Measurements from ENCODE around the gene EIF5. TPM values are rescaled to one million over a fixed set of nuclear protein-coding genes. Genes with fewer than 3 reads are reported as not detected.
"Not testable (repeated sequence)": the region's sequence is repeated elsewhere in the genome, so short reads cannot be mapped to it uniquely, and the experiment has no call there.

The EIF5 gene
- total RNA-seq, 1 donor from 2014 or later: 483 TPM

GRCh38 chr14:103354141-103354540 is 20.1 kb downstream of the EIF5 start:
- TF ChIP-seq, protein P1, sequence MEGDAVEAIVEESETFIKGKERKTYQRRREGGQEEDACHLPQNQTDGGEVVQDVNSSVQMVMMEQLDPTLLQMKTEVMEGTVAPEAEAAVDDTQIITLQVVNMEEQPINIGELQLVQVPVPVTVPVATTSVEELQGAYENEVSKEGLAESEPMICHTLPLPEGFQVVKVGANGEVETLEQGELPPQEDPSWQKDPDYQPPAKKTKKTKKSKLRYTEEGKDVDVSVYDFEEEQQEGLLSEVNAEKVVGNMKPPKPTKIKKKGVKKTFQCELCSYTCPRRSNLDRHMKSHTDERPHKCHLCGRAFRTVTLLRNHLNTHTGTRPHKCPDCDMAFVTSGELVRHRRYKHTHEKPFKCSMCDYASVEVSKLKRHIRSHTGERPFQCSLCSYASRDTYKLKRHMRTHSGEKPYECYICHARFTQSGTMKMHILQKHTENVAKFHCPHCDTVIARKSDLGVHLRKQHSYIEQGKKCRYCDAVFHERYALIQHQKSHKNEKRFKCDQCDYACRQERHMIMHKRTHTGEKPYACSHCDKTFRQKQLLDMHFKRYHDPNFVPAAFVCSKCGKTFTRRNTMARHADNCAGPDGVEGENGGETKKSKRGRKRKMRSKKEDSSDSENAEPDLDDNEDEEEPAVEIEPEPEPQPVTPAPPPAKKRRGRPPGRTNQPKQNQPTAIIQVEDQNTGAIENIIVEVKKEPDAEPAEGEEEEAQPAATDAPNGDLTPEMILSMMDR (conservative IDR thresholded peaks at IDR 0.05): no peak
- Mint-ChIP-seq H3K9me3 (peaks cover 6% of the 10 kb centered on the region), H3K36me3 (ENCODE audit: low read depth) (no peaks in the 10 kb centered on the region), H3K4me3 (no peak overlapping the region), H3K27ac (ENCODE audit: unreplicated experiment) (no peak overlapping the region), H3K4me1 (no peaks in the 10 kb centered on the region), H3K27me3 (ENCODE audit: low read depth) (peaks cover 21% of the 10 kb centered on the region)
- no peak for DNase-seq (ENCODE audit: low read depth, low spot score)

- Mint-ChIP-seq H3K4me1 (no peaks in the 10 kb centered on the region), H3K4me3 (no peak overlapping the region)
Observed at GRCh38 chr14:103356024-103356682, 22.1 kb downstream of the EIF5 start.

DNA sequence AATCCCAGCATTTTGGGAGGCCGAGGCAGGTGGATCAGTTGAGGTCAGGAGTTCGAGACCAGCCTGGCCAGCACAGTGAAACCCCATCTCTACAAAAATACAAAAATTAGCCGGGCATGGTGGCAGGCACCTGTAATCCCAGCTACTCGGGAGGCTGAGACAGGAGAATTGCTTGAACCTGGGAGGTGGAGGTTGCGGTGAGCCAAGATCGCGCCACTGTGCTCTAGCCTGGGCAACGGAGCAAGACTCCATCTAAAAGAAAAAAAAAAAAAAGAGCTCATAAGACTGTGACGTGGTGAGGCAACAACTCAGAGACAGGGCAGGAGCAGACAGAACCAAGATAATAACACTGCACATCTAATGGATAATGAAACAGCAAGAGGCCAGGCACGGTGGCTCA is 23.5 kb downstream of the EIF5 start:
- not testable (repeated sequence) for H3K27ac Mint-ChIP-seq (ENCODE audit: unreplicated experiment); H3K9me3 Mint-ChIP-seq; H3K4me3 Mint-ChIP-seq; H3K4me1 Mint-ChIP-seq; DNase-seq (ENCODE audit: low read depth, low spot score); H3K36me3 Mint-ChIP-seq (ENCODE audit: low read depth)
- H3K27me3 Mint-ChIP-seq (ENCODE audit: low read depth): peaks cover 13% of the 10 kb centered on the region

More at GRCh38 chr14:103356024-103356682, 22.1 kb downstream of the EIF5 start:
- Mint-ChIP-seq H3K27ac (ENCODE audit: unreplicated experiment) (no peak overlapping the region), H3K27me3 (ENCODE audit: low read depth) (peaks cover 17% of the 10 kb centered on the region), H3K9me3 (peaks cover 2% of the 10 kb centered on the region), H3K36me3 (ENCODE audit: low read depth) (no peaks in the 10 kb centered on the region)
- TF ChIP-seq, protein P1 (conservative IDR thresholded peaks at IDR 0.05): no peak
- DNase-seq (ENCODE audit: low read depth, low spot score): no peak

- no peaks in the 10 kb centered on the region for H3K4me1 Mint-ChIP-seq
Observed at GRCh38 chr14:103360548-103360947, 26.5 kb downstream of the EIF5 start.

GRCh38 chr14:103361867-103362266 is 27.8 kb downstream of the EIF5 start:
- Mint-ChIP-seq H3K9me3 (peaks cover 9% of the 10 kb centered on the region), H3K27me3 (ENCODE audit: low read depth) (peaks cover 3% of the 10 kb centered on the region), H3K27ac (ENCODE audit: unreplicated experiment) (no peak overlapping the region), H3K4me1 (no peaks in the 10 kb centered on the region), H3K4me3 (no peak overlapping the region), H3K36me3 (ENCODE audit: low read depth) (peaks cover 10% of the 10 kb centered on the region)
- TF ChIP-seq, protein P1 (conservative IDR thresholded peaks at IDR 0.05): no peak
- no peak for DNase-seq (ENCODE audit: low read depth, low spot score)

More at GRCh38 chr14:103360548-103360947, 26.5 kb downstream of the EIF5 start:
- TF ChIP-seq, protein P1 (conservative IDR thresholded peaks at IDR 0.05): no peak
- Mint-ChIP-seq H3K36me3 (ENCODE audit: low read depth) (peaks cover 10% of the 10 kb centered on the region), H3K4me3 (no peak overlapping the region), H3K27me3 (ENCODE audit: low read depth) (peaks cover 3% of the 10 kb centered on the region), H3K27ac (ENCODE audit: unreplicated experiment) (no peak overlapping the region), H3K9me3 (peaks cover 9% of the 10 kb centered on the region)
- DNase-seq (ENCODE audit: low read depth, low spot score): no peak

GRCh38 chr14:103362780-103363179 is 28.7 kb downstream of the EIF5 start:
- peaks cover 10% of the 10 kb centered on the region for H3K36me3 Mint-ChIP-seq (ENCODE audit: low read depth)
- peaks cover 3% of the 10 kb centered on the region for H3K27me3 Mint-ChIP-seq (ENCODE audit: low read depth)
- no peak overlapping the region for H3K27ac Mint-ChIP-seq (ENCODE audit: unreplicated experiment)
- peaks cover 9% of the 10 kb centered on the region for H3K9me3 Mint-ChIP-seq
- DNase-seq (ENCODE audit: low read depth, low spot score): no peak
- no peaks in the 10 kb centered on the region for H3K4me1 Mint-ChIP-seq
- H3K4me3 Mint-ChIP-seq: no peak overlapping the region
- TF ChIP-seq, protein P1 (conservative IDR thresholded peaks at IDR 0.05): no peak

Data from neural crest cell (in vitro differentiated cells).